ENCODE results near the gene DUSP6. TPM values are rescaled to one million over a fixed set of nuclear protein-coding genes. Genes with fewer than 3 reads are reported as not detected.

The DUSP6 gene
- total RNA-seq, 2 donors from 2014 or later, result 30.6 to 36.2 TPM

DNA sequence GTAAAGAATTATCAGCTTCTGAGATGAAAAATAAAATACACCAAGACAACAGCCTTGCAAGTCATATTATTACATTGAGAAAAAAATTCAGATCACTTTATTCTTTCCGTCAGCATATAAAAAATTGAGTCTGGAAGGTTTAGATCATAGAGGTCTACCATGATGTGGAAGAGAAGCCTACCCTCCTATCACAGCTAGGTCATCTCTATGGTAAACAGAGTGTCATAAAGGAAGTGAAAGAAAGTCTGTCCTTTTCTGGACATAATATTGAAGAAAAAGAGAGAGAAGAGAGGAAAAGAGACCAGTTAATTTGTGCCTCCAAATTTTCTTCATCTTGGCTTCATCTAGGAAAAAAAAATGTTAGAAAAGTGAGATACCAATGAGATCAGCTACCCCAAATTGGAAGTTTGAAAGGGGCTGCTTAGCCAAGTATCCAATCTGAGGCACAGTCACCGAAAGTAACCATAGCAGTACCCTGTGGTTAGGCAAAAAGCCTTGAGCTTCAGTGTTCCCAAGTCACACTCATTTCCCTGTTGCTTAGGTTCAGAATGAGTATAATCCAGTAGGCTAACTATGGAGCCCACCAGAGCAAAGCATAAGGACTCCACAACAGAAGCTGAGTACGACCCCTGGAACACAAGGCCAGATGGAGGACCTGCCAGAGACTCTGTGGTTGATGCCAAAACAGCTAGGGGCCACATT is 38.1 kb downstream of the DUSP6 start:
- H3K4me1 ChIP-seq (replicated peaks), result no peaks in the 10 kb centered on the region
- whole genome bisulfite sequencing, result 94% methylated on average over 3 of the region's 3 CpGs
- no peaks in the 10 kb centered on the region for H3K36me3 ChIP-seq
- H3K4me3 ChIP-seq, result no peak overlapping the region
- intact Hi-C loops (cut with DNase I), result no loop called here
- H3K27ac ChIP-seq, result no peak overlapping the region
- H3K9me3 ChIP-seq, result no peaks in the 10 kb centered on the region
- TF ChIP-seq POLR2AphosphoS5 (IDR thresholded peaks at IDR 0.05) (no peak), POLR2A (IDR thresholded peaks at IDR 0.05) (no peak)
- TF ChIP-seq, protein P1, sequence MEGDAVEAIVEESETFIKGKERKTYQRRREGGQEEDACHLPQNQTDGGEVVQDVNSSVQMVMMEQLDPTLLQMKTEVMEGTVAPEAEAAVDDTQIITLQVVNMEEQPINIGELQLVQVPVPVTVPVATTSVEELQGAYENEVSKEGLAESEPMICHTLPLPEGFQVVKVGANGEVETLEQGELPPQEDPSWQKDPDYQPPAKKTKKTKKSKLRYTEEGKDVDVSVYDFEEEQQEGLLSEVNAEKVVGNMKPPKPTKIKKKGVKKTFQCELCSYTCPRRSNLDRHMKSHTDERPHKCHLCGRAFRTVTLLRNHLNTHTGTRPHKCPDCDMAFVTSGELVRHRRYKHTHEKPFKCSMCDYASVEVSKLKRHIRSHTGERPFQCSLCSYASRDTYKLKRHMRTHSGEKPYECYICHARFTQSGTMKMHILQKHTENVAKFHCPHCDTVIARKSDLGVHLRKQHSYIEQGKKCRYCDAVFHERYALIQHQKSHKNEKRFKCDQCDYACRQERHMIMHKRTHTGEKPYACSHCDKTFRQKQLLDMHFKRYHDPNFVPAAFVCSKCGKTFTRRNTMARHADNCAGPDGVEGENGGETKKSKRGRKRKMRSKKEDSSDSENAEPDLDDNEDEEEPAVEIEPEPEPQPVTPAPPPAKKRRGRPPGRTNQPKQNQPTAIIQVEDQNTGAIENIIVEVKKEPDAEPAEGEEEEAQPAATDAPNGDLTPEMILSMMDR (IDR thresholded peaks at IDR 0.05), result no peak
- DNase-seq (ENCODE audit: low spot score), result no peak
- H3K27me3 ChIP-seq (replicated peaks; ENCODE audit: insufficient read depth), result no peaks in the 10 kb centered on the region

DNA sequence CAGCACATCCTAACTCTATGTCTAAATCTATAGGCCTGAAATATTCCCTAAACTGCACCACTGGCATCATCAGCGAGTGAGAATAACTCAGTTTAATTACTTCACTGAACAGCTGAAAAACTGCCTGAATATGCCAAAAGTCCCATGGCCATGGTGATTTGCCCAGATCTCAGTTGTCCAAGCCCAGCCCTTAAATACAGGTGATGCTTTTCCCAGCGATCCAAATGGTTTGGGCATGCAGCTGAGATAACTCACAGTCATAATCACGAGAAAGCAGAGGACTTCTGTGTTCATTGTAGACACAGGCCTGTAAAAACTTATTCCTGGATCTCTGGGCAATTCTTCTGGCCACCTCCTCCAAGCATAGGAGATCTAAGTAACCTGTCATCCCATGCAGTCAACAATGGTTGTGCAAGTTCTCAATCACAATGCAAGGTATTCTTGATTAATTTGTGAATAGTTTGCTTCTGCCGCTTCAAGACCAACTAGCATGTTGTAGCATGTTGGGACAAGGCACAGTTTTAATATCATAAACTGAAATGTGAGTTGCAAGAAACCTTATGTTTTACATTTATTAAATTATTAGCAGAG is 40.5 kb downstream of the DUSP6 start:
- Histone ChIP-seq H3K27me3 (replicated peaks; ENCODE audit: insufficient read depth) (no peaks in the 10 kb centered on the region), H3K36me3 (no peaks in the 10 kb centered on the region), H3K27ac (no peak overlapping the region), H3K4me1 (replicated peaks) (no peaks in the 10 kb centered on the region), H3K9me3 (no peaks in the 10 kb centered on the region), H3K4me3 (no peak overlapping the region)
- TF ChIP-seq POLR2AphosphoS5 (IDR thresholded peaks at IDR 0.05) (no peak), POLR2A (IDR thresholded peaks at IDR 0.05) (no peak)
- TF ChIP-seq, protein P1 (IDR thresholded peaks at IDR 0.05), result no peak
- 75% methylated on average over 4 of the region's 4 CpGs for WGBS
- intact Hi-C loops (cut with DNase I), result no loop called here
- DNase-seq (ENCODE audit: low spot score), result no peak

DNA sequence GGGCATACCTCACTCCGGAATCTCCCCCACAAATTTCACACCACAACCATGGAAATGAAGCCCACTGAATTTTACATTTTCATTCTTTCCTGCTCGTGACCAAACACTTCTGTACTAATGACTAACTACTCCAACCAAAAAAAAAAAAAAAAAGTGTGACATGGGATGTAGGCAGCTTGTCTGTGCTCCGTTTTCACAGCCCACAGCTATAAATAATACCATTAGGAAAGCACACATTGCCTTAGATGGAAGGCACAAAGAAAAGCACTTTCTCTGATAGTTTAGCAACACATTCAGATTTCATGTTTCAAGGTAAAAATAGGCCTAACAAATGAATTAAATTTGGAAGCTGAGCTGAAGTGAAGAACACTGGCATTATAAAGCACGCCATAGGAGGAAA is 42.5 kb downstream of the DUSP6 start:
- WGBS, result 66% methylated on average over 4 of the region's 4 CpGs
- Histone ChIP-seq H3K36me3 (no peaks in the 10 kb centered on the region), H3K27ac (no peak overlapping the region), H3K4me3 (no peak overlapping the region), H3K9me3 (no peaks in the 10 kb centered on the region), H3K27me3 (replicated peaks; ENCODE audit: insufficient read depth) (no peaks in the 10 kb centered on the region), H3K4me1 (replicated peaks) (no peaks in the 10 kb centered on the region)
- TF ChIP-seq POLR2A (IDR thresholded peaks at IDR 0.05) (no peak), POLR2AphosphoS5 (IDR thresholded peaks at IDR 0.05) (no peak)
- TF ChIP-seq, protein P1 (IDR thresholded peaks at IDR 0.05), result no peak
- intact Hi-C loops (cut with DNase I), result no loop called here
- DNase-seq (ENCODE audit: low spot score), result no peak

DNA sequence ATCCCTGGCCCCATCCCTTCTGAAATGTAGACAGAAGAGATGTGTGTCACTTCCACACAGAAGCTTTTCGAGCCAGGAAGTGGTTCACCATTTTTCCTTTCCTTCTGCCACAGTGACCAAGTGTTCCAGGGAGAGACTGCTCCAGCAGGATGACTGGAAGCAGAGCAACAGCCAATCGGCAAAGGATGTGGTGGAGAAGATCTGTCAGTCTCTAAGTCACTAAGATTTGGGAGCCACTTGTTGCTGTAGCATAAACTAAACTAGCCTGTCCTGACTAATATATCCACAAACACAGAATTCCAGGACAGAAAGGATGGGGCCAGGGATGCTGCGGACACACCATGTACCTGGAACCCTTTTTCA is 42.9 kb downstream of the DUSP6 start:
- TF ChIP-seq, protein P1 (IDR thresholded peaks at IDR 0.05), result no peak
- no peak for TF ChIP-seq POLR2A (IDR thresholded peaks at IDR 0.05)
- TF ChIP-seq POLR2AphosphoS5 (IDR thresholded peaks at IDR 0.05), result no peak
- Histone ChIP-seq H3K9me3 (no peaks in the 10 kb centered on the region), H3K36me3 (no peaks in the 10 kb centered on the region), H3K27me3 (replicated peaks; ENCODE audit: insufficient read depth) (no peaks in the 10 kb centered on the region), H3K4me3 (no peak overlapping the region), H3K27ac (no peak overlapping the region), H3K4me1 (replicated peaks) (peaks cover 2% of the 10 kb centered on the region)
- DNase-seq (ENCODE audit: low spot score), result no peak
- intact Hi-C loops (cut with DNase I), result no loop called here
- 85% methylated on average over 3 of the region's 3 CpGs for WGBS
